DMS53 treated with DMSO at 0.1 percent for 48 hours (cell line): ENCODE measurements around the gene SMIM22.

Experiments
- DNase-seq: peaks from one replicate; lab custom pipeline; 2025; ENCODE audit not compliant: unreplicated experiment; lab: John Stamatoyannopoulos, UW

Gene SMIM22

GRCh38 chr16:4814542-4815173 is 19.5 kb downstream of the SMIM22 start:
- DNase-seq, result no peak

GRCh38 chr16:4820652-4821051 is 25.5 kb downstream of the SMIM22 start:
- DNase-seq, result no peak

GRCh38 chr16:4825196-4825595 is 30.0 kb downstream of the SMIM22 start:
- DNase-seq, result no peak

- DNase-seq, result no peak
Observed at GRCh38 chr16:4826526-4826925, 31.4 kb downstream of the SMIM22 start.

GRCh38 chr16:4826980-4827379 is 31.8 kb downstream of the SMIM22 start:
- no peak for DNase-seq

GRCh38 chr16:4828567-4829321 is 33.6 kb downstream of the SMIM22 start:
- no peak for DNase-seq

GRCh38 chr16:4830408-4830807 is 35.2 kb downstream of the SMIM22 start:
- DNase-seq, result no peak

GRCh38 chr16:4831616-4832015 is 36.4 kb downstream of the SMIM22 start:
- DNase-seq, result no peak

GRCh38 chr16:4832698-4833343 is 37.7 kb downstream of the SMIM22 start:
- no peak for DNase-seq

- DNase-seq, result no peak
Observed at GRCh38 chr16:4833584-4833983, 38.4 kb downstream of the SMIM22 start.

GRCh38 chr16:4836727-4837126 is 41.6 kb downstream of the SMIM22 start:
- DNase-seq, result no peak

- no peak for DNase-seq
Observed at GRCh38 chr16:4837733-4838501, 42.7 kb downstream of the SMIM22 start.

GRCh38 chr16:4839942-4840341 is 44.8 kb downstream of the SMIM22 start:
- DNase-seq, result no peak

GRCh38 chr16:4840984-4841383 is 45.8 kb downstream of the SMIM22 start:
- DNase-seq, result no peak
